Measurements from ENCODE around the gene WIPF3. TPM values are rescaled to one million over a fixed set of nuclear protein-coding genes. Genes with fewer than 3 reads are reported as not detected.

Gene WIPF3
- total RNA-seq, 2 donors from 2014 or later: not detected

DNA sequence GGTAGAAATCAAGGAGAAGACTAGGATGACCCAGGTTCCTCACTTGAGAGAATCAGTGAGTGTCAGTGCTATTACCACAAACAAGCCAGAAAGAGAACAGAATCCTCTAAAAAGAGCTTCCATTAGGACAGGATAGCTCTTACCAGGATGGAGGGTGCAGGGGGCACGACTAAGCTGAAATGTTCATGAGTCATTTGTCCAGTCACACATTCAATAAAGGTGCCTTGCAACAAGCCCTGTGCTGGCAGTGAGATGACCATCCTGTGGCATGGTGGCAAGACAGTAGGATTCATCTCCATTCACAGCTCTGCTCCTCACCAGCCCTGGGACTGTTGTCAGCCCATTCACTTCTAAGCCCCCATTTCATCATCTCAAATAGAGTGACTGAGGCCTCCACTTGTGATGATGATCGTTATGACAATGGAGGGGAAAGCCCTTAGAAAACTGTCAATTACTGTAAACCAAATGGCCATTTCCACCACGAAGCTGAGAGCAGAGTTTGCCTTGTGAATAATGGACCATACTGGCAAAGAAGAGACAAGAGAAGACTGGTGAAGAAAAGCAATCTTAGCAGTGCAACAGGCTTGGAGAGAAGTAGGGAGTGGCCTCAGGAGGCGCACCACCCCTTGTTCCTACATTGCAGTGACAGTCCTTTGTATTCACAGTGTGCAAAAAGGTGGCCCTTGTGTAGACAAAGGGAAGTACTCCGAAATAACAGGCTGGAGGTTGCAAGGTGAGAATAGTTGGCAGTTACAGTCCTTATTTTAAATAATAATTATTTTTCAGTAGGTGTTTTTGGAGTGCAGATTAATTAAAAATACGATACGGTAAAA lies 9.0 kb upstream of the WIPF3 start:
- no peak for ATAC-seq
- H3K27me3 Mint-ChIP-seq: peaks cover 24 to 37% of the 10 kb centered on the region in 2 donors

DNA sequence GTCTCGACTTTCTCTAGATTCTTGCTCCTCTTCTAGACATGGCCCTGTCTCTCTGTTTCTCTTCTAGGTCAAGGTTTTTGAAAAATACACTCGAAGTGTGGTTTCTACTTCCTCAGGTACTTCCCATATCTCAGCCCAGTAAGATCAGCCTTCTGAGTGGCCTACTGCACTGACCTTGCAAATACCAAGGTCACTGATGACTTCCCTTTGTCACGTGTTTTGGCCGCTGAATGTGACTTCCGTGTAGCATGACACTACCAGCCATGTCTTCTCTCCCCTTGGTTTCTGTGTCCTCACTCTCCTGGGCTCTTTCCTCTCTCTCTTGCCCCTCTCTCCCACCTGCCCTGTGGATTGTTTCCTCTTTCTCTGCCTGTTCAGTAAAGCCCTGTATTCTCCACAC lies 7.9 kb upstream of the WIPF3 start:
- Mint-ChIP-seq H3K27ac (peak overlapping the region in 1 of 2 donors; percentile 7), H3K36me3 (no peaks in the 10 kb centered on the region), H3K4me3 (no peak overlapping the region), H3K27me3 (peaks cover 31 to 46% of the 10 kb centered on the region in 2 donors), H3K9me3 (no peaks in the 10 kb centered on the region), H3K4me1 (ENCODE audit: low read depth in 2 of 2) (no peaks in the 10 kb centered on the region)
- no peak for DNase-seq (ENCODE audit: low spot score)
- ATAC-seq: no peak

More for the DNA sequence above, 9.0 kb upstream of the WIPF3 start:
- H3K9me3 Mint-ChIP-seq: no peaks in the 10 kb centered on the region
- no peaks in the 10 kb centered on the region for H3K36me3 Mint-ChIP-seq
- no peak for DNase-seq (ENCODE audit: low spot score)
- H3K27ac Mint-ChIP-seq: no peak overlapping the region
- no peaks in the 10 kb centered on the region for H3K4me1 Mint-ChIP-seq (ENCODE audit: low read depth in 2 of 2)
- H3K4me3 Mint-ChIP-seq: no peak overlapping the region

DNA sequence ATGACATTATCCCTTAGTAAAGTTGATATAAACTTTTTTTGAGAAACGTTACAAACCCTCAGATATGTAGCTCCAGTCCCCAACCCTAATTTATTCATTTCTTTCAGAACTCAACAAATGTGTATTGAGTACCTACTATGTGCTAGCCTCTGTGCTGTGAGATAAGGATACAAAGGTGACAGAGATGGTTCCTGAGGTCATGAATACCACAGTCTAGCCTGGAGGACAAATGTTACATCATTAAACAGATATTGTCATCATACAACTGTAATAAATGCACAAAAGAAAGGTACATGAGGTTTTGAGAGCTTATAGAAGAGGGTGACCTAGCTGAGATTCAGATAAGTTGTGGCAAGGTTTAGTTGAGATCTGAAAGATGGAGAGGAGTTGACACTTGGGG lies 4.4 kb upstream of the WIPF3 start:
- ATAC-seq: no peak
- Mint-ChIP-seq H3K9me3 (no peaks in the 10 kb centered on the region), H3K36me3 (no peaks in the 10 kb centered on the region), H3K4me1 (ENCODE audit: low read depth in 2 of 2) (no peaks in the 10 kb centered on the region), H3K27me3 (peaks cover 43 to 61% of the 10 kb centered on the region in 2 donors), H3K4me3 (no peak overlapping the region), H3K27ac (no peak overlapping the region)
- no peak for DNase-seq (ENCODE audit: low spot score)

DNA sequence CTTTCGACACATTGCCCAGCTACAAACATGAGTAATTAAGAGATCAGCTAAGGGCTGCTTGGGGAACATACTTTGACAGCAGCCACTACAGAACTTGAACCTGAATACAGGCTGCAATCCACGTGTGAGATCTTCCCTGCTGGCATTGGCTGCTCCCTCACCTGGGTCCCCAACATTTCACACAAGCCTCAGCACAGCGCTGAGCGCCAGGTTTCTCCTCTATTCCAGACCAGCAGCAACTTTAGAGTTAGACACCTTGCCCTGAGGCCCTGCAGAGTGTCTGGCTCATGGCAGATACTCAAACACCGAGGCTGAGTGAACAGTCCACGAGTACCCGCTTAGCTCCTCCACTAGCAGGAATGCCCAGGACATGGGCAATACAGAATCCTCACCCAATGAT lies 1.3 kb upstream of the WIPF3 start:
- Mint-ChIP-seq H3K4me1 (ENCODE audit: low read depth in 2 of 2) (peaks cover 6 to 8% of the 10 kb centered on the region in 2 donors), H3K9me3 (no peaks in the 10 kb centered on the region), H3K27ac (no peak overlapping the region), H3K4me3 (no peak overlapping the region), H3K27me3 (peaks cover 55 to 71% of the 10 kb centered on the region in 2 donors), H3K36me3 (no peaks in the 10 kb centered on the region)
- no peak for DNase-seq (ENCODE audit: low spot score)
- ATAC-seq: no peak

DNA sequence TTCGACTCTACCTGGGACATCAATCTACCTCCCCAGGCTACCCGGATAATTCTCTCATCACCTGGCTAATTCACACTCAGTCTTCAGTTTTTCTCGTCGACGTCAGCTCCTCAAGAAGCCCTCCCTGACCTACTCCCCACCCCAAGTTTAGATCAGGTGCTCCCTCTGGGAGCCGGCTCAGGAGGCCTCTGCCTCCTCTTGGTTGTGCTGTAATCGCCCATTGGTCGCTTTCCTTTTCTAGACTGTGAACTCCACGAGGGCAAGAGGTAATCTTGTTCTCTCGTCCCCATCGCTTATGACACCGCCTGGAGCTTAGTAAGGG lies 461 bp upstream of the WIPF3 start:
- no peak overlapping the region for H3K27ac Mint-ChIP-seq
- H3K36me3 Mint-ChIP-seq: no peaks in the 10 kb centered on the region
- no peak for DNase-seq (ENCODE audit: low spot score)
- H3K4me1 Mint-ChIP-seq (ENCODE audit: low read depth in 2 of 2): peaks cover 6 to 8% of the 10 kb centered on the region in 2 donors
- H3K9me3 Mint-ChIP-seq: no peaks in the 10 kb centered on the region
- H3K27me3 Mint-ChIP-seq: peaks cover 57 to 71% of the 10 kb centered on the region in 2 donors
- ATAC-seq: no peak
- H3K4me3 Mint-ChIP-seq: no peak overlapping the region

DNA sequence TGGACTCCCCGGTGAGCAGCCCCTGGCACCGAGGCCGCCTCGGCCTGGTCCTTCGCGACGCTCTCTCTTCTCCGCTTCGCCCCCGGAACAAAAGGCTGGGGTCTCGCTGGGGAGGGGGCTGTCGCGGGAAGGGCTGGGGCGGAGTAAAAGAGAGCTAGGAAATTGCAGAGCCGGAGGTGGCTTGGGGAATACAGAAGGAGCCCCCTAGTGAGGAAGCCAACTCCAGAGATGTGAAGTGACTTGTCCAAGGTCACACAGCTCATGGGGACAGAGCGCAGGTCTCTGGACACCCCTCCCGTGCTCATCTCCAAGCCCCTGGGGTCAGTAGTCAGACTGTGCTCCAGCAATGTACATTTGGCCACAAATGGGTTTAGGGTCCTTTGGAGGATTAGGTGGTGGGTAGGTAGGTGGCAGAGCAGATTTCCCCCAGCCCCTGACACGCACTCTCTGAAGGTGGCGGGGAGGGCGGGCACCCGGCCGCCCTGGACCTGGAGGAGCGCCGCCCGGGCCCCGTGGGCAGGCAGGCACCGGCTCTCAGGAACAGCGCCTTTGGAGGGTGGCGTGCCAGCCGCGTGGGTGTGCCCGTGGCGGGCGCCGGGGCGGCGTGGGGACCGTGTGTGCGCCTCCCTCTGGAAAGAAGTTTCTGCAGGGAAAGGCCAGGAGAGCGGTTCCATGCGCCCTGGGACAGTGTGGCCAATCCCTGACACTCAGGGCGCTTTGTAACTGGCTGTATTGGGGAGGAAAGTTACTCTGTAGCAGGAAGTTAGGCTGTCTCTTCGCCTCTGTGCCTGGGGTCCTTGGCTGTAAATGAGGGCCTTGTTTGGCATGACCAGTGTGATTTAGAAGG lies 910 bp downstream of the WIPF3 start:
- Mint-ChIP-seq H3K4me3 (no peak overlapping the region), H3K27me3 (peaks cover 54 to 69% of the 10 kb centered on the region in 2 donors), H3K27ac (no peak overlapping the region), H3K4me1 (ENCODE audit: low read depth in 2 of 2) (peaks cover 6 to 8% of the 10 kb centered on the region in 2 donors), H3K9me3 (no peaks in the 10 kb centered on the region), H3K36me3 (no peaks in the 10 kb centered on the region)
- DNase-seq (ENCODE audit: low spot score): no peak
- ATAC-seq: no peak

DNA sequence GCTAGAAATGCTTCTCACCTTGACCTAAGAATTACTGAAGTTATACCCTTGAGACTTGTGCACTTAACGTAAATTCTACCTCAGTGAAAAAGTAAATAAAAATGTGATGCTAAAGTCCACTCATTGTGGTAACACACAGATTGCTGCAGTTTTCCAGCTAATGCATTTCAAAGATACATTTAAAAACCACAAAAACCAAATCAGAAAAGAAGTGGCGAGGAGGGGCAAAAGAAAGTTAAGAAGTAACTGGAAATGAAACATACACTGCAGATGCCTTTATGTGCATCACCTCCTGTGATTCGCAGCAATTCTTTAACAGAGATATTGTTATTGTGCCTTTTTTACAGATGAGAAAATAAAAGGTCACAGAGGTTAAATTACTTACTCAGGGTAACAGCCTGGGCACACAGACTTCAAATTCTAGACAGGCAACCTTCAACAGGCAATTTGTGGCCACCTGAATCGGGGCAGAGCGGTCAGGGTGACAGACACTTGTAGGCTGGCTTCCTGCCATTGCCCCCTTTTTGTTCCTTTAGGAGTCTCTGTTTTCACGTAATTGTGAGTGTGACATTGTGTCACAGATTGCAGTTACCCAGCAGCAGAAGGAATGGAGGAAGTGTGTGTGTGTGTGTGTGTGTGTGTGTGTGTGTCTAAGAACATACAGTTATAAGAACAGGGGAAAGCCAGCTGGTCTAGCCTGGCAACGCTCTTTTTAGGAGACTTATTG lies 1.9 kb downstream of the WIPF3 start:
- DNase-seq (ENCODE audit: low spot score) (no peak), ATAC-seq (no peak)
- Mint-ChIP-seq H3K9me3 (no peaks in the 10 kb centered on the region), H3K4me3 (no peak overlapping the region), H3K27me3 (peaks cover 51 to 69% of the 10 kb centered on the region in 2 donors), H3K36me3 (no peaks in the 10 kb centered on the region), H3K4me1 (ENCODE audit: low read depth in 2 of 2) (peaks cover 6 to 8% of the 10 kb centered on the region in 2 donors), H3K27ac (no peak overlapping the region)

DNA sequence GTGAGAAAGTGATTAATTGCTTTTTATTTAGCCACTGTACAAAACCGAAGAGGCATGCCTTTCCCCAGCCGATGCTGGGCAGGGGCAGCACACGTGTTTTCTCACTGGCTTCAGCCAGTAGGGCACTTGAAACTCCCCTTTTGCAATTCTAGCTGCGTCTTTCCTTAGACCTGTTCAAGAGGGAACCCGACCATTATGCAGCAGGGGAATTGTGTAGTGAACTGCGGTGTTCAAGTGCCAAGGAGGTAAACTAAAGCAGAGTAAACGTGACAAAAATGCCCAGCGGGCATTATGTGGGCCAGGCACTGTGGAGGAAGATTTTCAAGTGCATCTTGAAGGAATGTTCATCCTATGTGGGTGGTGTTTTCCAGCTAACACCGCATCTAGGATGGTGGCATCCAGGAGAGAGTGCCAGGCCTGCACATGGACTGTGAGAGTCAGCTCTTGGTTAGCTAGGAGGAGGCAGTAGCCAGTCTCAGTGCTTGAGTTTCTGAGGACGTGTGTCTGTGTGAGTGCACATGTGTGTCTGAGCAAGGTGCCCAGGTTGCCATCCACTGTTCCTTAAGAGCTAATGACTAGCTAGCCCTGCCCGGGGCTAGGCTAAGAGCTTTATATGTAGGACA lies 3.3 kb downstream of the WIPF3 start:
- DNase-seq (ENCODE audit: low spot score): no peak
- peaks cover 52 to 70% of the 10 kb centered on the region in 2 donors for H3K27me3 Mint-ChIP-seq
- H3K9me3 Mint-ChIP-seq: no peaks in the 10 kb centered on the region
- H3K4me1 Mint-ChIP-seq (ENCODE audit: low read depth in 2 of 2): peaks cover 6 to 8% of the 10 kb centered on the region in 2 donors
- ATAC-seq: no peak
- no peak overlapping the region for H3K27ac Mint-ChIP-seq
- no peak overlapping the region for H3K4me3 Mint-ChIP-seq
- H3K36me3 Mint-ChIP-seq: no peaks in the 10 kb centered on the region

DNA sequence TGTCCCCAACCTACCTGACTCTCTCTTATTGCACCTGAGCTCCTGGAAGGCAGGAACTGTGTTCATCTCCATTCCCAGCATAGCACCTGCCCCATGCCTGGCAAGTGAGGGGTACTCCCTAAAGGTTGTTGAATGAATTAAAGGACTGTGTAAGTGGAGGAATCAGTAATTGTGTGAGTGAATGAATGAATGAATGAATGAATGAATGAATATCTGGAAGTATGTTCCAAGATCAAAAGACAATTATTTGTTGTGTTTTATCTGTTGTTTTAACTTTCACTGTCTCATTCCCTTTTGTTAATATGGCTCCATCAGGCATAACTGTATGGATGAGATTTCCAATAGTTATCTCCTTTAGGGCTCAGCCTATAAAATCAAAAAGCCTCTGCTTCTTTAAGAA lies 4.0 kb downstream of the WIPF3 start:
- no peak overlapping the region for H3K27ac Mint-ChIP-seq
- no peaks in the 10 kb centered on the region for H3K36me3 Mint-ChIP-seq
- ATAC-seq (no peak), DNase-seq (ENCODE audit: low spot score) (no peak)
- no peaks in the 10 kb centered on the region for H3K9me3 Mint-ChIP-seq
- peaks cover 6 to 8% of the 10 kb centered on the region in 2 donors for H3K4me1 Mint-ChIP-seq (ENCODE audit: low read depth in 2 of 2)
- H3K4me3 Mint-ChIP-seq: no peak overlapping the region
- H3K27me3 Mint-ChIP-seq: peaks cover 50 to 70% of the 10 kb centered on the region in 2 donors

DNA sequence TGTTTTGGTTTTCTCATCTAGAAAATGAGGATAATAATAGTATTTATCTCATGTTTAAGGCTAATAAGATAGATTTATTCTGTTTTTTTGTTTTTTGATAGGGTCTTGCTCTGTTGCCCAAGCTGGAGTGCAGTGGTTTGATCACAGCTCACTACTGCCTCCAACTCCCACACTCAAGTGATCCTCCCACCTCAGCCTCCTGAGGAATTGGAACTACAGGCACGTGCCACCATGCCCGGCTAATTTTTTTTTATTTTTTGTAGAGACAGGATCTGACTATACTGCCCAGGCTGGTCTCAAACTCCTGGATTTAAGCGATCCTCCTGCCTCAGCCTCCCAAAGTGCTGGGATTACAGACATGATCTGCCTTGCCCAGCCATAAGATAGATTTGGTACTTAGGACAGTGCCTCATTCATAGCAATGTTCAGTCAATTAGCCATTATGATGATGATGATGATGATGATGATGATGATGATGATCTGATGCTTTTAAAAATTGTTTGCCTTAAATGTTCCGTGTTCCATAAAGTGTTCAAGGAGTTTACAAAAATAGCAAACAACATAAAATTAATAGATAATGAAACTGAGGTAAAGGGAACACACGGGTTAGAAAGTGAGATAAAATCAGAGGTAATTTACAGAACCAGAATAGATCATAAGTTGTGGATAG lies 4.6 kb downstream of the WIPF3 start:
- ATAC-seq: no peak
- no peak for DNase-seq (ENCODE audit: low spot score)
- Mint-ChIP-seq H3K9me3 (no peaks in the 10 kb centered on the region), H3K27ac (no peak overlapping the region), H3K4me1 (ENCODE audit: low read depth in 2 of 2) (peaks cover 6 to 8% of the 10 kb centered on the region in 2 donors), H3K36me3 (no peaks in the 10 kb centered on the region), H3K4me3 (no peak overlapping the region), H3K27me3 (peaks cover 44 to 63% of the 10 kb centered on the region in 2 donors)

DNA sequence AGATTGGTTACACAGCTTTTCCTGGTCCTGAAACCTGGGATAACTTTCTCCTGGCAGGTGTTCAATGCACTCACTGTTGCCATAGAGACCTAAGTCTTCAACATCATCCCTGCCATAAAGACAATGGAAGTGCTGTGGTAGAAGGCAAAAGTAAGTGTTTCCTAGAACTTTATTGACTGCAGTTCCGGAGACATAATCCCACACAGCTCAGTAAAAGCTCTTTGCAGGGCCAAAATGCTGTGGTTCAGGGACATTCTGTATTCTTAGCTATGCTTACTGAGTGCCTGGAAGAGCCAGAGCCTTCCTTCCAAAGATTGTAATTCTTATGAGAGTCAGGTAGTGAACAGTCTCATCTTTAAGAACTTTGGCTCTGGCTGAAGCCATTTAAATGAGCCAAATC lies 5.3 kb downstream of the WIPF3 start:
- DNase-seq (ENCODE audit: low spot score): no peak
- Mint-ChIP-seq H3K4me1 (ENCODE audit: low read depth in 2 of 2) (peaks cover 6 to 8% of the 10 kb centered on the region in 2 donors), H3K27ac (no peak overlapping the region), H3K4me3 (no peak overlapping the region), H3K9me3 (no peaks in the 10 kb centered on the region), H3K27me3 (peaks cover 43 to 61% of the 10 kb centered on the region in 2 donors), H3K36me3 (no peaks in the 10 kb centered on the region)
- ATAC-seq: no peak

DNA sequence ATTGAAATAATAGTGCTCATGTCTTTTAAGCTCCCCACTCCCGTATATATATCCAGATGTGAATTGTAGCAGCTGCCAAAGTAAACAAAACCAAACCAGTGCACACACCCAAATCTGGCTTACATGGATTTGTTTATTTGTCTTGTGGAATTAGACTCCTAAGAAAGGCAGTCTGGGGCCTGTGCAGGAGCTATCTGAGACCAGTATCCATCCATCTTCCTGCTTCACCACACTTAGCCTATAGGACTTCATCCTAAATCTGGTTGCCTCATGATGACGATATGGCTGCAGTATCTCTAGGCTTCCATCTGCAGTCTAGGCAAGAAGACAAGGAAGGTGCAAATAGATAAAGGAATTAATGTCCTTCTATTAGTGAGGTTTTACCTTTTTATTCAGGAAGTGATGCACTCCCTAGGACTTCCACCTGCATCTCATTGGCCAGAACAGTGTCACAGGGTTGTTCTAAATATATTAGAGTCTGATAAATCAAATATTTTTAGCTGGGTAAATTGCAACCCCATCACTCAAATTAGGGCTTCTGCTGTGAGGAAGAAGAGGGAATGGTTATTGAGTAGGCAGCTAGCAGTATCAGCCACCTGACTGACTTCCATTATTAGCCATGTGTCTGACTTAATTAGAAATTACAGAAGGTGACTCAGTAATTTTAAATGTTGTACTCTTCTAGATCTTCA lies 6.0 kb downstream of the WIPF3 start:
- H3K36me3 Mint-ChIP-seq: no peaks in the 10 kb centered on the region
- no peaks in the 10 kb centered on the region for H3K9me3 Mint-ChIP-seq
- H3K4me1 Mint-ChIP-seq (ENCODE audit: low read depth in 2 of 2): peaks cover 6 to 8% of the 10 kb centered on the region in 2 donors
- peaks cover 43 to 61% of the 10 kb centered on the region in 2 donors for H3K27me3 Mint-ChIP-seq
- no peak overlapping the region for H3K4me3 Mint-ChIP-seq
- ATAC-seq: no peak
- H3K27ac Mint-ChIP-seq: no peak overlapping the region
- no peak for DNase-seq (ENCODE audit: low spot score)
